ENCODE results near the gene USP9X.
"Not testable (repeated sequence)": the region's sequence is repeated elsewhere in the genome, so short reads cannot be mapped to it uniquely, and the experiment has no call there.

The USP9X gene

GRCh38 chrX:41198410-41198809, 113.2 kb downstream of the USP9X start:
- Histone ChIP-seq H3K36me3 (peaks cover 63% of the 10 kb centered on the region), H3K9me3 (no peaks in the 10 kb centered on the region)
- TF ChIP-seq CTCF (IDR thresholded peaks at IDR 0.05): no peak

GRCh38 chrX:41200785-41201184, 115.5 kb downstream of the USP9X start:
- H3K27me3 ChIP-seq: no peaks in the 10 kb centered on the region
- no peak overlapping the region for H3K27ac ChIP-seq
- no peaks in the 10 kb centered on the region for H3K4me1 ChIP-seq (ENCODE audit: control insufficient read depth in 1 of 2, insufficient read depth in 1 of 2, low read depth in 1 of 2, low read length in 1 of 2)
- no peaks in the 10 kb centered on the region for H3K9me3 ChIP-seq
- H3K36me3 ChIP-seq: peaks cover 59% of the 10 kb centered on the region
- no peak overlapping the region for H3K4me3 ChIP-seq (ENCODE audit: low read depth in 1 of 2, low read length in 1 of 2)
- no peak for TF ChIP-seq CTCF (IDR thresholded peaks at IDR 0.05)

More at GRCh38 chrX:41198410-41198809, 113.2 kb downstream of the USP9X start:
- Histone ChIP-seq H3K27me3 (no peaks in the 10 kb centered on the region), H3K4me3 (ENCODE audit: low read depth in 1 of 2, low read length in 1 of 2) (no peak overlapping the region), H3K4me1 (ENCODE audit: control insufficient read depth in 1 of 2, insufficient read depth in 1 of 2, low read depth in 1 of 2, low read length in 1 of 2) (no peaks in the 10 kb centered on the region), H3K27ac (no peak overlapping the region)

GRCh38 chrX:41209853-41210252, 124.6 kb downstream of the USP9X start:
- Histone ChIP-seq H3K27ac (no peak overlapping the region), H3K9me3 (no peaks in the 10 kb centered on the region), H3K4me1 (ENCODE audit: control insufficient read depth in 1 of 2, insufficient read depth in 1 of 2, low read depth in 1 of 2, low read length in 1 of 2) (no peaks in the 10 kb centered on the region), H3K27me3 (no peaks in the 10 kb centered on the region), H3K36me3 (peaks cover 47% of the 10 kb centered on the region), H3K4me3 (ENCODE audit: low read depth in 1 of 2, low read length in 1 of 2) (no peak overlapping the region)
- no peak for TF ChIP-seq CTCF (IDR thresholded peaks at IDR 0.05)

- Histone ChIP-seq H3K4me3 (ENCODE audit: low read depth in 1 of 2, low read length in 1 of 2) (no peak overlapping the region), H3K36me3 (peaks cover 71% of the 10 kb centered on the region), H3K27ac (no peak overlapping the region), H3K4me1 (ENCODE audit: control insufficient read depth in 1 of 2, insufficient read depth in 1 of 2, low read depth in 1 of 2, low read length in 1 of 2) (no peaks in the 10 kb centered on the region), H3K9me3 (no peaks in the 10 kb centered on the region), H3K27me3 (no peaks in the 10 kb centered on the region)
- TF ChIP-seq CTCF (IDR thresholded peaks at IDR 0.05): no peak
Observed at GRCh38 chrX:41224605-41225004, 139.4 kb downstream of the USP9X start.

- Histone ChIP-seq H3K27me3 (no peaks in the 10 kb centered on the region), H3K9me3 (no peaks in the 10 kb centered on the region), H3K4me3 (ENCODE audit: low read depth in 1 of 2, low read length in 1 of 2) (no peak overlapping the region), H3K27ac (no peak overlapping the region), H3K4me1 (ENCODE audit: control insufficient read depth in 1 of 2, insufficient read depth in 1 of 2, low read depth in 1 of 2, low read length in 1 of 2) (peaks cover 11 to 13% of the 10 kb centered on the region in 2 experiments), H3K36me3 (peaks cover 42% of the 10 kb centered on the region)
- no peak for TF ChIP-seq CTCF (IDR thresholded peaks at IDR 0.05)
Observed at GRCh38 chrX:41233988-41234387, 148.7 kb downstream of the USP9X start.

GRCh38 chrX:41234471-41234870, 149.2 kb downstream of the USP9X start:
- H3K4me3 ChIP-seq (ENCODE audit: low read depth in 1 of 2, low read length in 1 of 2); H3K9me3 ChIP-seq; H3K27me3 ChIP-seq: not testable (repeated sequence)
- peaks cover 16 to 18% of the 10 kb centered on the region in 2 experiments for H3K4me1 ChIP-seq (ENCODE audit: control insufficient read depth in 1 of 2, insufficient read depth in 1 of 2, low read depth in 1 of 2, low read length in 1 of 2)
- H3K36me3 ChIP-seq: peaks cover 37% of the 10 kb centered on the region
- H3K27ac ChIP-seq: peak overlapping the region; percentile 20

Data from neutrophil (primary cell).